A673 (cell line): ENCODE results near the gene TRPC4AP. TPM values are rescaled to one million over a fixed set of nuclear protein-coding genes. Genes with fewer than 3 reads are reported as not detected.
"Not testable (repeated sequence)": the region's sequence is repeated elsewhere in the genome, so short reads cannot be mapped to it uniquely, and the experiment has no call there.

Experiments
- BruUV-seq: library from RNA; stranded (reverse); fragments of 400-500 nt; replicated peaks from 2 replicates; lab custom pipeline; 2021; lab: Mats Ljungman, UMichigan
- CTCF ChIA-PET: fragments of 300-600 bp; sonication (Branson Sonifier 250); formaldehyde crosslinking; loops from one replicate; lab custom pipeline; 2022; ENCODE audit warnings: antibody characterized with exemption; lab: Charles Lee
- POLR2A ChIA-PET: fragments of 300-600 bp; sonication (Branson Sonifier 250); formaldehyde crosslinking; loops from one replicate; lab custom pipeline; 2022; ENCODE audit warnings: antibody characterized with exemption; ENCODE audit not compliant: low non-redundant PET; lab: Charles Lee
- DNase-seq: peaks from one replicate; pipeline ENCODE4 v3.0.0-alpha.2; 2015; ENCODE audit warnings: low spot score
- H3K27ac ChIP-seq: fragments of 200-600 bp; sonication (generic); 2 replicates; pipeline ENCODE4 v1.5.1; 2016; ENCODE audit warnings: mixed run types, low read depth, mild to moderate bottlenecking, mixed read lengths, antibody characterized with exemption, low read length; ENCODE audit not compliant: poor library complexity, severe bottlenecking
- H3K27me3 ChIP-seq: fragments of 200-600 bp; sonication (generic); replicated peaks from 2 replicates; pipeline ENCODE4 v1.6.1; 2017; ENCODE audit warnings: mixed run types, low read depth, mild to moderate bottlenecking, mixed read lengths, antibody characterized with exemption, low read length; ENCODE audit not compliant: insufficient read depth, poor library complexity
- H3K36me3 ChIP-seq: fragments of 200-600 bp; sonication (generic); 2 replicates; pipeline ENCODE4 v1.6.1; 2016; ENCODE audit warnings: mixed run types, mild to moderate bottlenecking, mixed read lengths, antibody characterized with exemption, low read length; ENCODE audit not compliant: insufficient read depth, poor library complexity, severe bottlenecking
- H3K4me1 ChIP-seq: fragments of 200-600 bp; sonication (generic); 2 replicates; pipeline ENCODE4 v1.6.1; 2017; ENCODE audit warnings: mixed run types, mild to moderate bottlenecking, mixed read lengths, antibody characterized with exemption, low read length; ENCODE audit not compliant: insufficient read depth, poor library complexity, severe bottlenecking
- H3K4me3 ChIP-seq: fragments of 200-600 bp; sonication (generic); 2 replicates; pipeline ENCODE4 v1.5.1; 2016; ENCODE audit warnings: low read depth, mixed run types, mild to moderate bottlenecking, mixed read lengths, low read length; ENCODE audit not compliant: poor library complexity, severe bottlenecking
- H3K9me3 ChIP-seq: fragments of 200-600 bp; sonication (generic); 2 replicates; pipeline ENCODE4 v1.6.1; 2016; ENCODE audit warnings: mixed run types, low read depth, mild to moderate bottlenecking, mixed read lengths, antibody characterized with exemption, low read length; ENCODE audit not compliant: poor library complexity, severe bottlenecking
- EZH2 ChIP-seq: fragments of 200-600 bp; sonication (generic); IDR thresholded peaks from 2 replicates; pipeline ENCODE4 v1.6.1; 2017; ENCODE audit warnings: borderline replicate concordance, low read depth, mild to moderate bottlenecking, mixed read lengths, antibody characterized with exemption, low read length; ENCODE audit not compliant: poor library complexity, severe bottlenecking
- intact Hi-C: fragments of 100-400 bp; cut with micrococcal nuclease; formaldehyde crosslinking; loops from one replicate; pipeline ENCODE4 v1.10.0; 2022; ENCODE audit not compliant: unreplicated experiment
- total RNA-seq: library from RNA; stranded (reverse); gene quantifications from 2 replicates; pipeline ENCODE4 v1.2.3, GENCODE V29; 2021
- TF ChIP-seq, protein P1 (sequence below): fragments of 300-800, 200-600 bp; sonication (generic); conservative IDR thresholded peaks from 2 replicates; pipeline ENCODE4 v1.5.1; 2017; ENCODE audit warnings: low read depth, mild to moderate bottlenecking, antibody characterized with exemption, low read length, moderate library complexity, mixed read lengths

TRPC4AP gene
- total RNA-seq, 1 experiment from 2014 or later = 34.6 TPM

GRCh38 chr20:35055445-35056276, 36.9 kb downstream of the TRPC4AP start:
- H3K4me1 ChIP-seq = peaks cover 4% of the 10 kb centered on the region
- intact Hi-C loops = no loop called here
- H3K4me3 ChIP-seq = no peak overlapping the region
- TF ChIP-seq EZH2 = no peak
- TF ChIP-seq, protein P1, sequence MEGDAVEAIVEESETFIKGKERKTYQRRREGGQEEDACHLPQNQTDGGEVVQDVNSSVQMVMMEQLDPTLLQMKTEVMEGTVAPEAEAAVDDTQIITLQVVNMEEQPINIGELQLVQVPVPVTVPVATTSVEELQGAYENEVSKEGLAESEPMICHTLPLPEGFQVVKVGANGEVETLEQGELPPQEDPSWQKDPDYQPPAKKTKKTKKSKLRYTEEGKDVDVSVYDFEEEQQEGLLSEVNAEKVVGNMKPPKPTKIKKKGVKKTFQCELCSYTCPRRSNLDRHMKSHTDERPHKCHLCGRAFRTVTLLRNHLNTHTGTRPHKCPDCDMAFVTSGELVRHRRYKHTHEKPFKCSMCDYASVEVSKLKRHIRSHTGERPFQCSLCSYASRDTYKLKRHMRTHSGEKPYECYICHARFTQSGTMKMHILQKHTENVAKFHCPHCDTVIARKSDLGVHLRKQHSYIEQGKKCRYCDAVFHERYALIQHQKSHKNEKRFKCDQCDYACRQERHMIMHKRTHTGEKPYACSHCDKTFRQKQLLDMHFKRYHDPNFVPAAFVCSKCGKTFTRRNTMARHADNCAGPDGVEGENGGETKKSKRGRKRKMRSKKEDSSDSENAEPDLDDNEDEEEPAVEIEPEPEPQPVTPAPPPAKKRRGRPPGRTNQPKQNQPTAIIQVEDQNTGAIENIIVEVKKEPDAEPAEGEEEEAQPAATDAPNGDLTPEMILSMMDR = no peak
- ChIA-PET CTCF (no interaction called here), POLR2A (no interaction called here)
- H3K27me3 ChIP-seq = no peaks in the 10 kb centered on the region
- H3K36me3 ChIP-seq = no peaks in the 10 kb centered on the region
- DNase-seq = no peak
- no peaks in the 10 kb centered on the region for H3K9me3 ChIP-seq
- no TSS peak for BruUV-seq
- H3K27ac ChIP-seq = no peak overlapping the region

DNA sequence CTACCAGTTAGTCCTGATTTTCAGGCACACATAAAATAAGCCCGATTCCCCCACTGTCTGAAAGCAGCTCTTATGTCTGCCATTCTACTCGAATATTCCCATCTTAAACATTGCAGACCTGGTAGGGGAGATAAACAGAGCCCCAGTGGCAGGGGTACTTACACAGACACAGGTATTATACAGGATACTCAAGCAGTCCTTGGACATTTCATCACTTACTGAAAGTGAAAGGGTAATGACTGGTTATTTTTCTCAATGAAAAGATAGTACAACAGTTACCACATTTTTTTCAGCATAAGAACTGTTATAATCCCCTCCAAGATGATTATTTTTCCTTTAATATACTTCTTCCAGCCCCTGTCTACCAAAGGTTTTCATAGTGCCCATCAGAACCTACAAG, 37.8 kb downstream of the TRPC4AP start:
- intact Hi-C loops = no loop called here
- H3K27me3 ChIP-seq = no peaks in the 10 kb centered on the region
- POLR2A ChIA-PET = no interaction called here
- BruUV-seq = no TSS peak
- peaks cover 4% of the 10 kb centered on the region for H3K4me1 ChIP-seq
- TF ChIP-seq EZH2 = no peak
- TF ChIP-seq, protein P1 = no peak
- no peak overlapping the region for H3K27ac ChIP-seq
- no peaks in the 10 kb centered on the region for H3K9me3 ChIP-seq
- H3K36me3 ChIP-seq = peaks cover 6% of the 10 kb centered on the region
- no peak overlapping the region for H3K4me3 ChIP-seq
- CTCF ChIA-PET = no interaction called here
- no peak for DNase-seq

- H3K27ac ChIP-seq, H3K27me3 ChIP-seq, BruUV-seq, CTCF ChIA-PET, intact Hi-C loops, DNase-seq, POLR2A ChIA-PET, H3K9me3 ChIP-seq, H3K4me3 ChIP-seq, H3K4me1 ChIP-seq, H3K36me3 ChIP-seq: not testable (repeated sequence)
Observed at GRCh38 chr20:35052616-35053015, 40.0 kb downstream of the TRPC4AP start.
